DOHH2 (cell line): ENCODE data around the gene EHMT1.
"Not testable (repeated sequence)": the region's sequence is repeated elsewhere in the genome, so short reads cannot be mapped to it uniquely, and the experiment has no call there.

ENCODE experiments used
- H3F3A ChIP-seq: fragments of 200-600 bp; sonication (generic), shearing (Covaris generic); 2 replicates; pipeline ENCODE4 v1.6.0; 2016; ENCODE audit warnings: antibody characterized with exemption, mild to moderate bottlenecking; ENCODE audit not compliant: control insufficient read depth, insufficient read depth
- H3K27ac ChIP-seq: fragments of 200-600 bp; sonication (generic); 2 replicates; pipeline ENCODE4 v1.5.1; 2014; ENCODE audit warnings: low read depth, mild to moderate bottlenecking, low read length, moderate library complexity
- H3K27me3 ChIP-seq: fragments of 200-600 bp; sonication (generic); 2 replicates; pipeline ENCODE4 v1.6.1; 2014; ENCODE audit warnings: mild to moderate bottlenecking, low read length, mixed read lengths; ENCODE audit not compliant: control insufficient read depth
- H3K36me3 ChIP-seq: fragments of 200-600 bp; sonication (generic); 2 replicates; pipeline ENCODE4 v1.6.1; 2014; ENCODE audit warnings: mild to moderate bottlenecking, low read length, moderate library complexity, mixed read lengths; ENCODE audit not compliant: control insufficient read depth
- H3K4me1 ChIP-seq: fragments of 200-600 bp; sonication (generic); 2 replicates; pipeline ENCODE4 v1.6.1; 2014; ENCODE audit warnings: mild to moderate bottlenecking, low read length, mixed read lengths; ENCODE audit not compliant: control insufficient read depth
- H3K4me2 ChIP-seq: fragments of 200-600 bp; sonication (generic); 2 replicates; pipeline ENCODE4 v1.6.0; 2014; ENCODE audit warnings: mild to moderate bottlenecking, low read length, moderate library complexity
- H3K4me3 ChIP-seq: fragments of 200-600 bp; sonication (generic); 2 replicates; pipeline ENCODE4 v1.5.1; 2014; ENCODE audit warnings: mild to moderate bottlenecking, low read length, mixed read lengths
- H3K79me2 ChIP-seq: fragments of 200-600 bp; sonication (generic); 2 replicates; pipeline ENCODE4 v1.6.1; 2014; ENCODE audit warnings: mild to moderate bottlenecking, low read length, mixed read lengths; ENCODE audit not compliant: control insufficient read depth
- H3K9me2 ChIP-seq: fragments of 200-600 bp; sonication (generic); replicated peaks from 2 replicates; pipeline ENCODE4 v1.6.1; 2014; ENCODE audit warnings: mild to moderate bottlenecking, low read length, mixed read lengths; ENCODE audit not compliant: control insufficient read depth
- H3K9me3 ChIP-seq: fragments of 200-600 bp; sonication (generic); 2 replicates; pipeline ENCODE4 v1.6.1; 2014; ENCODE audit warnings: antibody characterized with exemption, low read length, mixed read lengths; ENCODE audit not compliant: control insufficient read depth, insufficient read depth
- H4K20me1 ChIP-seq: fragments of 200-600 bp; sonication (generic); 2 replicates; pipeline ENCODE4 v1.6.0; 2014; ENCODE audit warnings: low read depth, mild to moderate bottlenecking, antibody characterized with exemption, low read length, moderate library complexity; ENCODE audit not compliant: control insufficient read depth, insufficient read depth
- EZH2phosphoT487 ChIP-seq: fragments of 200-600 bp; sonication (generic); IDR thresholded peaks from 2 replicates; pipeline ENCODE4 v1.6.1; 2017; ENCODE audit warnings: borderline replicate concordance, mild to moderate bottlenecking, antibody characterized with exemption, low read length, moderate library complexity, mixed read lengths
- TF ChIP-seq, protein P1 (sequence below): fragments of 200-600 bp; sonication (generic); IDR thresholded peaks from one replicate; pipeline ENCODE4 v1.5.1; 2014; ENCODE audit warnings: antibody characterized with exemption, mild to moderate bottlenecking, low read depth, low read length; ENCODE audit not compliant: poor library complexity, severe bottlenecking

Gene EHMT1

DNA sequence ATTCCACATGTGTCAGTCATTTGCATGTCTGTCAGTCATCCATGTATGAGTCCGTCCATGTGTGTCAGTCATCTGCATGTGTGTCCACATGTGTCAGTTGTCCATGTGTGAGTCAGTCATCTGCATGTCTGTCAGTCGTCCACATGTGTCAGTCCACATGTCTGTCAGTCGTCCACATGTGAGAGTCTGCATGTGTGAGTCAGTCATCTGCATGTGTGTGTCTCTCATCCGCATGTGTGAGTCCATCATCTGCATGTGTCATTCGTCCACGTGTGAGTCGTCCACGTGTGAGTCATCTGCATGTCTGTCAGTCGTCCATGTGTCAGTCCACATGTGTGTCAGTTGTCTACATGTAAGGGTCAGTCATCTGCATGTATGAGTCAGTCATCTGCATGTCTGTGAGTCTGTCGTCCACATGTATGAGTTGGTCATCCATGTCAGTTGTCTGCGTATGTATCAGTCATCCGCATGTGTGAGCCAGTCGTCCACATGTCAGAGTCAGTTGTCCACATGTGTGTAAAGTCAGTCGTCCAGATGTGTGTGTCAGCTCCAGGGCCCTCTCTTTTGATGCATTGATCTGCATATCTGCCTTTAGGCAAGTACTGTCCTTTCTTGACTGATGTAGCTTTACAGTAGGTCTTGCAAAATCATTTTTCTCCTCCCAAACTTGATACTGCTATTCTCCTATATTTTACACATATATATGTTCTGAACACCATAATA is 186.3 kb downstream of the EHMT1 start:
- Histone ChIP-seq H3F3A (no peaks in the 10 kb centered on the region), H3K79me2 (peaks cover 7% of the 10 kb centered on the region; the same call in 1 of the 2 replicates), H3K9me3 (no peaks in the 10 kb centered on the region), H3K4me1 (peaks cover 16% of the 10 kb centered on the region), H3K27me3 (no peaks in the 10 kb centered on the region), H3K9me2 (no peaks in the 10 kb centered on the region), H3K27ac (no peak overlapping the region), H3K36me3 (peaks cover 72% of the 10 kb centered on the region), H3K4me3 (no peak overlapping the region), H4K20me1 (no peaks in the 10 kb centered on the region), H3K4me2 (no peak overlapping the region)
- TF ChIP-seq, protein P1, sequence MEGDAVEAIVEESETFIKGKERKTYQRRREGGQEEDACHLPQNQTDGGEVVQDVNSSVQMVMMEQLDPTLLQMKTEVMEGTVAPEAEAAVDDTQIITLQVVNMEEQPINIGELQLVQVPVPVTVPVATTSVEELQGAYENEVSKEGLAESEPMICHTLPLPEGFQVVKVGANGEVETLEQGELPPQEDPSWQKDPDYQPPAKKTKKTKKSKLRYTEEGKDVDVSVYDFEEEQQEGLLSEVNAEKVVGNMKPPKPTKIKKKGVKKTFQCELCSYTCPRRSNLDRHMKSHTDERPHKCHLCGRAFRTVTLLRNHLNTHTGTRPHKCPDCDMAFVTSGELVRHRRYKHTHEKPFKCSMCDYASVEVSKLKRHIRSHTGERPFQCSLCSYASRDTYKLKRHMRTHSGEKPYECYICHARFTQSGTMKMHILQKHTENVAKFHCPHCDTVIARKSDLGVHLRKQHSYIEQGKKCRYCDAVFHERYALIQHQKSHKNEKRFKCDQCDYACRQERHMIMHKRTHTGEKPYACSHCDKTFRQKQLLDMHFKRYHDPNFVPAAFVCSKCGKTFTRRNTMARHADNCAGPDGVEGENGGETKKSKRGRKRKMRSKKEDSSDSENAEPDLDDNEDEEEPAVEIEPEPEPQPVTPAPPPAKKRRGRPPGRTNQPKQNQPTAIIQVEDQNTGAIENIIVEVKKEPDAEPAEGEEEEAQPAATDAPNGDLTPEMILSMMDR, result no peak
- no peak for TF ChIP-seq EZH2phosphoT487

DNA sequence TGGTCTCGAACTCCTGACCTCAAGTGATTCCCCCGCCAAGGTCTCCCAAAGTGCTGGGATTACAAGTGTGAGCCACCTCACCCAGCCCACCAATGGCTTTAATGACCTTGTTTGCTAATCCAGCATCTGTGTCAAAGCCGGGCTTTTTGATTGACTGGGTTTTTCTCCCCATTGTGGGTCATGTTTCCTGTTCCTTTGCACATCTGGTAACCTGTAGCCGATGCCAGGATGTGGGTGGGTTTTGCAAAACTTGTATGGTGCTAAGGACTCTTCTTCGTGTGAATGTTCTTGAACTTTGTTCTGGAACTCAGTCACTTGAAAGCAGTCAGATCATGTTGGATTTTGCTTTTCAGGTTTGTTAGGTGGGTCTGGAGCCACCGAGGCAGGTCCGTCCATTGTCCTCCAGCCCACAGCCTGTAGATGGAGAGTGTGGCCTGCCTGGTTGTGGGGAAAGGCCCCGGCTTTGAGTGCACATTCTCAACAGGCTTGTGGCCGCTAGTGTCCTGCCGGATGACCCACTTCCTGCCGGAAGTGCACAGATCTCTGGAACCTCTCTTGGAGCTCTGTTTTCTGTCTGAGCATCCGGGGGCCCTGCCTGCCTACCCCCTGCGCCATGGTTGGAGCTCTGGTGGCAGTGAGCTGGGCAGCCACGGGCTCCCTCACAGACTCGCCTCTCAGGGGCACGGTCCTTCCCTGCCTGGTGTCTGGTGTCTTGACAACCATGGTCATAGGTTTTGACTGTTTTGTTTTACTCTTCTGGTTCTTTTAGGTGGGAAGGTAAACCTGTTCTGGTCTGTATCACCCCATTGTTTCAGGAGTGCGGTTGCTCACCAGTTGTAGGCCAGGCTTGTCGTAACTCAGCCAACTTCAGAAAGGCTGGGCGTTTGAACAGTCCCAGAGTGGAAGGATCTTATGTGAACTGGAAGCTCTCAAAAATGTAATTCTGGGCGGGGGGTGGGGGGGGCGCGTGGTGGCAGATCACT is 189.2 kb downstream of the EHMT1 start:
- no peak overlapping the region for H3K27ac ChIP-seq
- H3K79me2 ChIP-seq, result peaks cover 7% of the 10 kb centered on the region; the same call in 1 of the 2 replicates
- peaks cover 16% of the 10 kb centered on the region for H3K4me1 ChIP-seq
- H3F3A ChIP-seq, result no peaks in the 10 kb centered on the region
- H3K4me3 ChIP-seq, result no peak overlapping the region
- TF ChIP-seq, protein P1, result no peak
- TF ChIP-seq EZH2phosphoT487, result no peak
- no peak overlapping the region for H3K4me2 ChIP-seq
- no peaks in the 10 kb centered on the region for H3K9me3 ChIP-seq
- H3K9me2 ChIP-seq, result no peaks in the 10 kb centered on the region
- peaks cover 68% of the 10 kb centered on the region for H3K36me3 ChIP-seq
- no peaks in the 10 kb centered on the region for H4K20me1 ChIP-seq
- no peaks in the 10 kb centered on the region for H3K27me3 ChIP-seq

DNA sequence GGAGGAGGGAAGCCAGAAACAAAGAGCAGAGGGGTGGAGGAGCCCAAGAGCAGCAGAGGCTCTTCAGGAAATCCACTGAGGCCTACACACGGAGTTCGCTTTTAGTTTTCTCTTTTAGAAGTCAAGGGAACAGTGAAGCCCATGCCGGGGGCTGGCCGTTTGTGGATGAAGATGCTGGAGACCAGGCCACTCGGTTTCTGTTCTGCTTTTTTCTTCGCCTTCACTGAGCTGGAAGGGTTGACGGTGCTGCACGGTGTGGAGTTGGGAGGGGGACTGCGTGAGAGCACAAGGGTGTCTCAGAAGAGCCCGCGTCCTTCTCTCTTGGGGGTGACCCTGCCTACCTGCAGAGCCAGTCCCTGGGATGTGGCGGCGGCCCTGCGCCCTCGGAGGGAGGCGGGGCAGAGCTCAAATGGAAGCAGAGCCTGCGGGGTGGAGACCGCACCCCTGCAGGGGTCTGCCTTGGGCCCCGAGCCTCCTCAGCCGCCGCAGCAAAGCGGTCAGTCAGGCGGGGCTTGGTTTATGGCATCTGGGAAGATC is 190.3 kb downstream of the EHMT1 start:
- TF ChIP-seq, protein P1, result no peak
- TF ChIP-seq EZH2phosphoT487, result no peak
- Histone ChIP-seq H4K20me1 (no peaks in the 10 kb centered on the region), H3K27ac (no peak overlapping the region), H3K4me2 (no peak overlapping the region), H3K27me3 (no peaks in the 10 kb centered on the region), H3K9me2 (no peaks in the 10 kb centered on the region), H3K79me2 (peaks cover 7% of the 10 kb centered on the region; the same call in 1 of the 2 replicates), H3F3A (no peaks in the 10 kb centered on the region), H3K4me1 (peaks cover 16% of the 10 kb centered on the region), H3K36me3 (peaks cover 66% of the 10 kb centered on the region), H3K9me3 (no peaks in the 10 kb centered on the region), H3K4me3 (no peak overlapping the region)

DNA sequence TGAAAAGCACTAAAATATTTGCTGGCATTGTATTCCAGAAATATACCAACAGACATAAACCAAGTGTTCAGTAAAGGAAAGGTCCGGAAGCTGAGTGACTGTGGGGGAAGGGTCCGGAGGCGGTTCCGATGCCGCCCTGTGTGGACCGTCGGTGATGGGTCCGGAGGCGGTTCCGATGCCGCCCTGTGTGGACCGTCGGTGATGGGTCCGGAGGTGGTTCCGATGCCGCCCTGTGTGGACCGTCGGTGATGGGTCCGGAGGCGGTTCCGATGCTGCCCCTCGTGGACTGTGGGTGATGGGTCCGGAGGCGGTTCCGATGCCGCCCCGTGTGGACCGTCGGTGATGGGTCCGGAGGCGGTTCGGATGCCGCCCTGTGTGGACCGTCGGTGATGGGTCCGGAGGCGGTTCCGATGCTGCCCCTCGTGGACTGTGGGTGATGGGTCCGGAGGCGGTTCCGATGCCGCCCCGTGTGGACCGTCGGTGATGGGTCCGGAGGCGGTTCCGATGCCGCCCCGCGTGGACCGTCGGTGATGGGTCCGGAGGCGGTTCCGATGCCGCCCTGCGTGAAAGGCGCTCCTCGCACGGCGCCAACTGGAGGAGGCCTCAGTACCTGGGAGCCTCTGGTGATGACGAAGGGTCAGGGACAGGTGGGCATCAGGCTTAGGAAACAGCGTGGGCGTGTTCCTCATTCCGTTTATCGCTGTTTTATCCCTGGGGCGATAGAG is 191.1 kb downstream of the EHMT1 start:
- Histone ChIP-seq H3K4me1 (peaks cover 16% of the 10 kb centered on the region), H3K36me3 (peaks cover 66% of the 10 kb centered on the region)
- H3K79me2 ChIP-seq, H3K4me3 ChIP-seq, H3K27ac ChIP-seq, H4K20me1 ChIP-seq, H3K4me2 ChIP-seq, H3F3A ChIP-seq, H3K9me2 ChIP-seq, H3K9me3 ChIP-seq, H3K27me3 ChIP-seq: not testable (repeated sequence)
